Neuronal stem cell (in vitro differentiated cells): Measurements from ENCODE around the gene GPR107.

Source experiments
- DNase-seq: peaks from one replicate; pipeline ENCODE4 v3.0.0-alpha.2; 2013; ENCODE audit warnings: low spot score
- H2AFZ ChIP-seq: one replicate; pipeline ENCODE4 v1.6.1; 2013; ENCODE audit warnings: mild to moderate bottlenecking, low read length, inconsistent platforms
- H2AK5ac ChIP-seq: 2 replicates; pipeline ENCODE4 v1.6.1; 2013; ENCODE audit warnings: low read depth, mild to moderate bottlenecking, inconsistent platforms, low read length, moderate library complexity, mixed read lengths
- H2BK120ac ChIP-seq: 2 replicates; pipeline ENCODE4 v1.6.1; 2013; ENCODE audit warnings: low read depth, mild to moderate bottlenecking, inconsistent platforms, low read length, moderate library complexity, mixed read lengths
- H2BK12ac ChIP-seq: one replicate; pipeline ENCODE4 v1.6.1; 2013; ENCODE audit warnings: low read length, inconsistent platforms
- H2BK15ac ChIP-seq: 2 replicates; pipeline ENCODE4 v1.6.1; 2013; ENCODE audit warnings: mild to moderate bottlenecking, low read length, inconsistent platforms, mixed read lengths
- H2BK5ac ChIP-seq: one replicate; pipeline ENCODE4 v1.6.1; 2013; ENCODE audit warnings: inconsistent platforms, mild to moderate bottlenecking, low read length, moderate library complexity
- H3K14ac ChIP-seq: one replicate; pipeline ENCODE4 v1.6.1; 2013; ENCODE audit warnings: low read length, inconsistent platforms
- H3K18ac ChIP-seq: 2 replicates; pipeline ENCODE4 v1.6.1; 2013; ENCODE audit warnings: low read length, inconsistent platforms
- H3K23ac ChIP-seq: 2 replicates; pipeline ENCODE4 v1.6.1; 2013; ENCODE audit warnings: low read depth, mild to moderate bottlenecking, mixed read lengths, low read length, inconsistent platforms; ENCODE audit not compliant: poor library complexity
- H3K27ac ChIP-seq: replicated peaks from 3 replicates; pipeline ENCODE4 v1.5.1; 2013; ENCODE audit warnings: low read length, inconsistent platforms
- H3K27me3 ChIP-seq, 3 experiments: 2 replicates each; pipeline ENCODE4 v1.6.1; 2013; ENCODE audit warnings: low read length in 3 of 3, mild to moderate bottlenecking in 2 of 3, inconsistent platforms in 1 of 3, low read depth in 1 of 3, mixed read lengths in 1 of 3, moderate library complexity in 1 of 3; ENCODE audit not compliant: control insufficient read depth in 3 of 3, insufficient read depth in 3 of 3
- H3K36me3 ChIP-seq, 2 donors: replicated peaks in 1 of 2; 2 replicates each; pipeline ENCODE4 v1.6.1; 2013; ENCODE audit warnings: low read length in 2 of 2; ENCODE audit not compliant: control insufficient read depth in 2 of 2, insufficient read depth in 2 of 2
- H3K4ac ChIP-seq: 2 replicates; pipeline ENCODE4 v1.6.1; 2013; ENCODE audit warnings: inconsistent platforms, mild to moderate bottlenecking, low read length, moderate library complexity
- H3K4me1 ChIP-seq, 2 donors: 1 replicate in 1 of 2; 2 replicates in 1 of 2; pipeline ENCODE4 v1.6.1; 2013; ENCODE audit warnings: low read length in 2 of 2, low read depth in 1 of 2; ENCODE audit not compliant: control insufficient read depth in 2 of 2, insufficient read depth in 1 of 2
- H3K4me2 ChIP-seq: one replicate; pipeline ENCODE4 v1.6.1; 2013; ENCODE audit warnings: mild to moderate bottlenecking, low read length, inconsistent platforms; ENCODE audit not compliant: insufficient read depth, poor library complexity, severe bottlenecking
- H3K4me3 ChIP-seq, 2 donors: 2 replicates each; pipeline ENCODE4 v1.5.1; 2013; ENCODE audit warnings: low read length in 2 of 2, mild to moderate bottlenecking in 2 of 2, inconsistent platforms in 1 of 2, moderate library complexity in 1 of 2
- H3K79me1 ChIP-seq: one replicate; pipeline ENCODE4 v1.6.1; 2013; ENCODE audit warnings: low read depth, mild to moderate bottlenecking, inconsistent platforms, low read length, moderate library complexity
- H3K9ac ChIP-seq: one replicate; pipeline ENCODE4 v1.6.1; 2013; ENCODE audit warnings: mild to moderate bottlenecking, low read depth, low read length, inconsistent platforms; ENCODE audit not compliant: poor library complexity
- H3K9me3 ChIP-seq, 2 donors: replicated peaks in 1 of 2; 2 replicates each; pipeline versions ENCODE3 to v1.6.1; 2013; ENCODE audit warnings: low read length in 2 of 2, mild to moderate bottlenecking in 2 of 2, inconsistent platforms in 1 of 2, low read depth in 1 of 2, mixed read lengths in 1 of 2, moderate library complexity in 1 of 2; ENCODE audit not compliant: control insufficient read depth in 2 of 2, insufficient read depth in 1 of 2
- H4K8ac ChIP-seq: one replicate; pipeline ENCODE4 v1.6.1; 2013; ENCODE audit warnings: low read depth, mild to moderate bottlenecking, inconsistent platforms, low read length, moderate library complexity
- H4K91ac ChIP-seq: one replicate; pipeline ENCODE4 v1.6.1; 2013; ENCODE audit warnings: low read length, low read depth, mild to moderate bottlenecking, inconsistent platforms; ENCODE audit not compliant: poor library complexity
- WGBS, 2 donors: extraction: QIAGEN DNeasy Blood & Tissue Kit; methylation state at CpG; one replicate each; pipeline ENCODE4 v1.1.7; 2013; ENCODE audit warnings: missing lambda C conversion rate in 2 of 2, mixed read lengths in 1 of 2; ENCODE audit not compliant: insufficient read length in 2 of 2, insufficient replicate concordance in 1 of 2; ENCODE audit errors: extremely low coverage in 2 of 2; 5-methylcytosine and 5-hydroxymethylcytosine counted together

Gene GPR107

DNA sequence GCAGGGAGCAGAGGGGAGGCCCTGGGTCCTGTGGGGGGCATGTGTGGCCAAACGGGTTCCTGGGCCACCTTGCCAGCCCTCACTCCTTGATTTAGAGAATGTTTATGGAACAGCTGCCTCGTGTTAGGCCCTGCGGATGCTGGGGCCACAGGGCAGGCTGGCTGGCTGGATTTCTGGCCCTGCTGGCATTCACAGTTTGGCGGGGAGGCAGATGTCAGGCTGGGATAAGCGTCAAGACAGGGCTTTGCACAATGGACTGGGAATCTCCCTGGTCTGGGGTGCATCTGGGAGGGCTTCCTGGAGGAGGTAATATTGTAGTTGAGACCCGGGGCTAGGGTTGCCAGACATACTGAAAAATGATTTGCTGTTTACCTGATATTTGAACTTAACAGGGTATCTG lies 132.3 kb downstream of the GPR107 start:
- H3K36me3 ChIP-seq = no peaks in the 10 kb centered on the region
- H2AFZ ChIP-seq = peak overlapping the region; percentile 84
- H3K27me3 ChIP-seq = no peaks in the 10 kb centered on the region
- H3K9ac ChIP-seq = no peak overlapping the region
- no peak overlapping the region for H2BK15ac ChIP-seq
- no peak overlapping the region for H3K4ac ChIP-seq
- H2BK12ac ChIP-seq = no peak overlapping the region
- peak overlapping the region; percentile 84 for H2BK5ac ChIP-seq
- H4K8ac ChIP-seq = no peak overlapping the region
- WGBS, 2 donors = no CpG with 5 or more reads among the region's 6 CpGs
- DNase-seq = no peak
- peak overlapping the region; percentile 69 for H3K18ac ChIP-seq
- peaks cover 22% of the 10 kb centered on the region for H3K79me1 ChIP-seq
- peak overlapping the region in 1 of 2 donors; percentile 32 for H3K4me3 ChIP-seq
- peak overlapping the region; percentile 92 for H2AK5ac ChIP-seq
- no peak overlapping the region for H3K4me2 ChIP-seq
- H3K4me1 ChIP-seq = peaks cover 40% of the 10 kb centered on the region in 2 donors
- no peaks in the 10 kb centered on the region for H3K9me3 ChIP-seq
- H3K27ac ChIP-seq = peak overlapping the region; percentile 82
- H3K23ac ChIP-seq = no peak overlapping the region
- H3K14ac ChIP-seq = no peak overlapping the region
- no peak overlapping the region for H4K91ac ChIP-seq
- peak overlapping the region; percentile 88 for H2BK120ac ChIP-seq

DNA sequence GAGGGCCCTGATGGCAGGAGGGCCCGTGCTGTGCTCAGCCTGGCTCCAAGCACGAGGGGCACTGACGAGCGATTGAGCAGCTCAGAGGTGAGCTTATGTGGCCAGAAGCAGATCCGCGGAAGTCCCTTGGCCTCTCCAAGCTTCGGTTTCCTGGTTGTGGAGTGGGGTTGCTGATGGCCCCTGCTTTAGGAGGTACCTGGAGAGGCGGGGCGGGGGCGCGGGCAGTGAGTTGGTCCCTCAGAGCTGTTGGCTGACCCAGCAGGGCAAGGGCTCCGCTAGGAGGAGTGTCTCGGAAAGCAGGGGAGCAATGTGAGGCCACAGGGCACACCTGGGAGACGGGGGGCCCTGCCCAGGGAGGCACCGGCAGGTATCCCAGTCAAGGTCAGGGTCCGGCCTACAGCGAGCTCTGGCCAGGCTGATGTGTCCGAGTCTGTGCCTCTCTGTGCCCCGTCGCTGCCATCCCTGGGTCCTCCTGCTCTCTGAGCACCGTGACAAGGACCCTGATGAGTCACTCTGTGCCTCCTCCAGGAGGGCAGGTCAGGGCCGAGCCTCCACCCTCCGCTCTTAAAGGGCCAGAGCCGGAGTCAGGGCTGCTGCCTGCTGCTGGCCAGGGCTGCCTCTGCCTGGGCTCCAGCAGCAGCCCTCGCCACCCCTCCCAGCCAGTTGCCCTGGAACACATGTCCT lies 133.3 kb downstream of the GPR107 start:
- Histone ChIP-seq H3K23ac (peak overlapping the region; percentile 94), H3K9ac (peak overlapping the region; percentile 67), H2BK5ac (peak overlapping the region; percentile 77), H3K4me3 (no peak overlapping the region), H4K91ac (no peak overlapping the region), H3K79me1 (peaks cover 21% of the 10 kb centered on the region), H3K27ac (no peak overlapping the region), H2AFZ (no peak overlapping the region), H2AK5ac (peak overlapping the region; percentile 97), H4K8ac (no peak overlapping the region), H3K18ac (peak overlapping the region; percentile 93), H2BK120ac (peak overlapping the region; percentile 58), H3K9me3 (no peaks in the 10 kb centered on the region), H2BK15ac (peak overlapping the region; percentile 87), H3K4ac (no peak overlapping the region), H3K4me2 (peak overlapping the region; percentile 44), H2BK12ac (peak overlapping the region; percentile 91), H3K36me3 (no peaks in the 10 kb centered on the region), H3K14ac (peak overlapping the region; percentile 94), H3K4me1 (peaks cover 41% of the 10 kb centered on the region in 2 donors), H3K27me3 (no peaks in the 10 kb centered on the region)
- no peak for DNase-seq
- no CpG with 5 or more reads among the region's 25 CpGs for WGBS, 2 donors

GRCh38 chr9:130187523-130187846 lies 133.8 kb downstream of the GPR107 start:
- Histone ChIP-seq H3K4me2 (no peak overlapping the region), H3K4ac (peak overlapping the region; percentile 59), H2BK12ac (peak overlapping the region; percentile 91), H3K4me1 (peaks cover 42 to 46% of the 10 kb centered on the region in 2 donors), H3K9me3 (no peaks in the 10 kb centered on the region), H2BK5ac (no peak overlapping the region), H2BK120ac (peak overlapping the region; percentile 58), H3K18ac (peak overlapping the region; percentile 93), H3K27ac (no peak overlapping the region), H3K27me3 (no peaks in the 10 kb centered on the region), H3K4me3 (no peak overlapping the region), H2AK5ac (peak overlapping the region; percentile 97), H3K23ac (peak overlapping the region; percentile 94), H2BK15ac (peak overlapping the region; percentile 81), H3K36me3 (no peaks in the 10 kb centered on the region), H4K8ac (no peak overlapping the region), H3K9ac (peak overlapping the region; percentile 67), H3K79me1 (peaks cover 18% of the 10 kb centered on the region), H3K14ac (peak overlapping the region; percentile 94), H4K91ac (no peak overlapping the region), H2AFZ (no peak overlapping the region)
- no CpG with 5 or more reads among the region's 9 CpGs for WGBS, 2 donors
- no peak for DNase-seq

- no peak overlapping the region for H4K8ac ChIP-seq
- H2AFZ ChIP-seq = no peak overlapping the region
- no peak overlapping the region for H3K9ac ChIP-seq
- no peak overlapping the region for H3K23ac ChIP-seq
- no peak overlapping the region for H3K27ac ChIP-seq
- DNase-seq = no peak
- peak overlapping the region; percentile 3 for H3K4me2 ChIP-seq
- H3K36me3 ChIP-seq = no peaks in the 10 kb centered on the region
- H3K9me3 ChIP-seq = no peaks in the 10 kb centered on the region
- no peak overlapping the region for H2BK15ac ChIP-seq
- peaks cover 49 to 52% of the 10 kb centered on the region in 2 donors for H3K4me1 ChIP-seq
- no CpG with 5 or more reads among the region's 7 CpGs for WGBS, 2 donors
- H2AK5ac ChIP-seq = no peak overlapping the region
- no peak overlapping the region for H2BK12ac ChIP-seq
- no peak overlapping the region for H3K4me3 ChIP-seq
- no peak overlapping the region for H2BK120ac ChIP-seq
- H2BK5ac ChIP-seq = no peak overlapping the region
- no peaks in the 10 kb centered on the region for H3K27me3 ChIP-seq
- no peak overlapping the region for H4K91ac ChIP-seq
- no peak overlapping the region for H3K4ac ChIP-seq
- H3K79me1 ChIP-seq = peaks cover 22% of the 10 kb centered on the region
- H3K14ac ChIP-seq = no peak overlapping the region
- H3K18ac ChIP-seq = no peak overlapping the region
Observed at GRCh38 chr9:130188860-130189481, 135.3 kb downstream of the GPR107 start.
